HG02852 (cell line): ENCODE results near the gene PPP1R9A.

Experiments used
- ATAC-seq: cut with Tn5 transposase; IDR thresholded peaks from one replicate; pipeline ENCODE4 v1.9.1; 2021; ENCODE audit warnings: mild to moderate bottlenecking, moderate library complexity; ENCODE audit not compliant: unreplicated experiment

PPP1R9A gene

DNA sequence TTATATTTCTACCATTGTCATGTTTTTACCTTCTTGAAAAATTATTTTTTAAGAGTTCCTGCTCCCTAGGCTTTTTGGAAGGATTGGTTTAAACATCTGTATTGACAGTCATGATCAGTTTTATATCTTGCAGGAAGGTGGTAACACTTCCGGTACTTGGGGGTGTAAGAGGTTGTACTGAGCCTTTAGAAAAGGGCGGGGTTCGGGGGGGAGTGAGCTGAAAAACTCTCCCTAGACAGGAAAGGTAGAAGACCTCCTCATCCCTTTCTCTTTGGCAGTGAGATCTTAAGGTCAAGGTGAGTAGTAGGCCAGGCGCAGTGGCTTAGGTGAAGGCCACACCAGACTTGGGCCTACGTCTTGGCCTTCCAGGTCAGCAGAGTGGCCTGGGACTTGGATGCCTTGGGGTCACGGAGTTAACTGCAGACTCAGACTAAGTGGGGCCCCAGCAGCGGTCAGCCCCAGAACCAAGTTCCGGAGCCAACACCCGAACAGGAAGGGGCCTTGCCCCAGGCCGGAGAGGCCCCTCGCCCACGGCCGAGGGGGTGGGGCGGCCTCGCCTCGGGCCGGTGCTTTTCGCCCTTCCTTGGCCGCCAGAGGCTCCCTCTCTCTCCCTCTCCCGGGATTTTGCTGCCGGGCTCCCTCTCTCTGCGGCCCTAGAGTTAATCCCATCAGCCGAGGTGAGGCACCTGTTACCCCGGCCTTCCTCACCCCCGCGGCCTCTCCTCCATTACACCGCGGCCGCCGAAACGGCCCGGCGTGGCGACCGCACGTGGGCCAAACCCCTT, at the start of gene PPP1R9A:
TSS of gene PPP1R9A (plus strand) at position 569 of the 785 bp plus-strand sequence. CDS start 2,520 bp downstream, outside the sequence.
- ATAC-seq = no peak

- ATAC-seq = no peak
These were observed 36.3 kb upstream of the PPP1R9A start for GRCh38 chr7:94871132-94871531.

GRCh38 chr7:94873239-94873638, 34.2 kb upstream of the PPP1R9A start:
- no peak for ATAC-seq

DNA sequence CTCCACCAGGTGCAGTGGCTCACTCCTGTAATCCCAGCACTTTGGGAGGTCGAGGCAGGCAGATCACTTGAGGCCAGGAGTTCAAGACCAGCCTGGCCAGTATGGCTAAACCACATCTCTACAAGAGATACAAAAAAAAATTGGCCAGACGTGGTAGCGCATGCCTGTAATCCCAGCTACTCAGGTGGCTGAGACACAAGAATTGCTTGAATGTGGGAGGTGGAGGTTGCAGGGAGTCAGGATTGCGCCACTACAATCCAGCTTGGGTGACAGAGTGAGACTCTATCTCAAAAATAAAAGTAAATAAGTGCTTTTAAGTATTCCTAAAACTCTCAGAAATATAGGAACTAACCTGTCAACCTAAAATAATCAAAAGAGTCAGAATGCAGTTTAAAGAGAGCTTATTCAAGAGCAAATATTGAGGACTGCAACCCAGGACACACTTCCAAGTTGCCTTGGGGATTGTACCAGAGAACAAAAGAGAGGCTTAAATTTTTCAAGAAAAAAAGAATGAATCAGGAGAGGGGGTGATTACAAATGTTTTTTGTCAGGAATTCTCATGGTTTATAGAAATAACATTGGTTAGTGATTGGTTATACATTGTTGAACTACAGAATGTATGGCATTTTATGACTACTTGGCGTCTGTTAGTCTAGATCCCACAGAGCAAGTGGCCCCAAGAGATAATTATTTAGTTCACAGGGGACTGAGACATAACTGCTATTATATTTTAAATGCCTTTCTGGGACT, 33.2 kb upstream of the PPP1R9A start:
- no peak for ATAC-seq

- ATAC-seq = no peak
These were observed 32.2 kb upstream of the PPP1R9A start for GRCh38 chr7:94875201-94875600.

DNA sequence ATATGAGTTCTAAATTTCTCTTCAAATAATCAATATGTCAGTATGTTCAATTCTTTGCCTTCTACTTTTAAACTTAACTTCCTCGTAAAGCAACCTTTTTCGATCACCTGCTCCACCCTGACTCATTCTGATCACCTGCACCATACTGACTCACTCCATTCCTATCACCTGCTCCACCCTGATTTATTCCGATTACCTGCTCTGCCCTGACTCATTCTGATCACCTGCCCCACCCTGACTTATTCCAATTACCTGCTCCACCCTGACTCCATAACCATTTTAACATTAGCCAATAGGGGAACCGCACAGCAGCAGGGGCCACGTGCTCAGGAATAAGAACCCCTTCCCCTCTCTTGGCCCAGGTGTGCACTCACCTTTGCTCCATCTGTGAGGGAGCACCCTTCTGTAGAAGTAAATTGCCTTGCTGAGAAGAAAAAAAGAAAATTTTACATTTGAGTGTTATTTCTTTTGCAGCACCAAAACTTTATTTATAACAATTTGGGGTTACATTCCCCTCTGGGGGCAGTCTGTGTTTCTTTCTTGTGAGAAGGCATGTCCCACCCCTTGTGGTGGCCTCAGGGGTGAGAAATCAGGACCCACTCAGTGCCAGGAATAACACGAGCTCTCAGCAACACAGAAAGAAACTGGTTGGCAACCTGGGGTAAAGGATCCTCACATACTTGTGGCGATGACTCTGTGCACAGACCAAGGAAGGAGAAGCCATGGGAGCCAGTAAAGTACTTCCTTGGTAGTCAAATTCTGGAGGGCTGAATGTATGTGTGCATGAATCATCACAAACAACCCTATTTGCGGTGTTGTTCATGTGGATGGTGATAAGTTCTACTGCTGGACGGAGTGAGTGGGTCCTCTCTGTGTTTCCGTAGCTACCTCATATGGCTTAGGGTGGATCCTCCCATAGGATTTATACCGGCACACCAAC, 29.4 kb upstream of the PPP1R9A start:
- no peak for ATAC-seq

GRCh38 chr7:94882891-94883290, 24.5 kb upstream of the PPP1R9A start:
- ATAC-seq = no peak

DNA sequence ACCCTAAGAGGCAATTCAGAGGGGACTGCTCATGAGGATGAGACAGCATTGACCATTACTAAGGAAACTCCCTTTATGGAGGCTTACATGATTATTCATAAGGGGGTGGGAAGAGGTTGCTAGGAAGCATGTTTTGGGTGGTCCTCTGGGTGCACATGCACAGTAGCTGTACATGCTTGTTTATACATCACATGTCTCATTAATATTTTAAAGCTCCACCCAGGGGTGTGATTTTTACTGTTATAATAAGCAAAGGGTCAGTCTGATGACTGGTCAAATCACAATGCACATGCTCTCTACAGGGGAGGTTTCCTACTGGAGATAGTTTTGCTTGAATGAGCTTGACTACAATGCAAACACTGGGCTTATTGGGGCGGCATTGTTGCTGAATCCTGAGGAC, 23.8 kb upstream of the PPP1R9A start:
- no peak for ATAC-seq

GRCh38 chr7:94888551-94888950, 18.8 kb upstream of the PPP1R9A start:
- no peak for ATAC-seq

- ATAC-seq = no peak
These were observed 18.3 kb upstream of the PPP1R9A start for GRCh38 chr7:94888995-94889523.

- no peak for ATAC-seq
These were observed 17.2 kb upstream of the PPP1R9A start for GRCh38 chr7:94890216-94890615.

DNA sequence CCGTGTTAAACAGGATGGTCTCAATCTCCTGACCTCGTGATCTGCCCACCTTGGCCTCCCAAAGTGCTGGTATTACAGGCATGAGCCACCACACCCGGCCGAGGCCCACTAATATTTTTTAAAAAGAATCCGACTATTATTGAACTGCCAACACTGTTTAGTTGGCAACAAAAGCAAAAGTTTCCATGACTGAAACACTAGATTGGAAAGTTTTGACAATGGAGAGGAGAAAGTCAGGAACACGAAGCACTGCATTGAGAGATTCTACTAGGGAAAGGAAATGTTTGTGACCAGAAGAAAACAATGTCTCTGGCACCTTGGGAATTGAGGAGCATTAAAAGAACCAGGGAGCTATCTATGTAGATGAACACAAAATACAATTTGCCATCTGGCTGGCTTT, 13.7 kb upstream of the PPP1R9A start:
- no peak for ATAC-seq

DNA sequence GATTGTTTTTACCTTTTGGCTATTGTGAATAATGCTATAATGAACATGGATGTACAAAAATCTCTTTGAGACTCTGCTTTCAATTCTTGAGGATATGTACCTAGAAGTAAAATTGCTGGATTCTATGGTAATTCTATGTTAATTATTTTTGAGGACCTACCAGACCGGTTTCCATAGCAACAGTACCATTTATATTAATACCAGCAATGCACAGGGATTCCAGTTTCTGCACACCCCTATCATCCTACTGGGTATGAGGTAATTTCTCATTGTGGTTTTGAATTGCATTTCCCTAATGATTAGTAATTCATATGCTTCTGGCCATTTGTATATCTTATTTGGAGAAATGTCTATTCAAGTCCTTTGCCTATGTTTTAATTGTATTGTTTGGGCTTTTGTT, 9.9 kb upstream of the PPP1R9A start:
- no peak for ATAC-seq

DNA sequence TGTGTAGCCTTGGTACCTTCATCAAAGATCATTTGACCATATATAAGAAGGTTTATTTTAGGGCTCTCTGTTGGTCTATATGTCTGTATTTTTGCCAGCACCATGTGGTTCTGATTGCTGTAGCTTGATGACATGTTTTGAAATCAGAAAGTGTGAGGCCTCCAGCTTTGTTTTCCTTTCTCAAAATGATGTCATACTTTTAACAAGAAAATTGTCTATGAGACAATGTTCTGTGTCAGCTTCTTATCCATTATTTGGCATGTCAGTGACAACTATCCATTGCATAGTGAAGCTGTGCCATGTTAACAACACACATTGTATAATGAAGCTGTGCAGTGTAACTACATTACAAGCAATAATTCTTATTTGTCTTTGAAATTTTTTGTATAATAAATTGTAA, 9.1 kb upstream of the PPP1R9A start:
- ATAC-seq = no peak

- ATAC-seq = no peak
These were observed 5.4 kb upstream of the PPP1R9A start for GRCh38 chr7:94901981-94902380.

DNA sequence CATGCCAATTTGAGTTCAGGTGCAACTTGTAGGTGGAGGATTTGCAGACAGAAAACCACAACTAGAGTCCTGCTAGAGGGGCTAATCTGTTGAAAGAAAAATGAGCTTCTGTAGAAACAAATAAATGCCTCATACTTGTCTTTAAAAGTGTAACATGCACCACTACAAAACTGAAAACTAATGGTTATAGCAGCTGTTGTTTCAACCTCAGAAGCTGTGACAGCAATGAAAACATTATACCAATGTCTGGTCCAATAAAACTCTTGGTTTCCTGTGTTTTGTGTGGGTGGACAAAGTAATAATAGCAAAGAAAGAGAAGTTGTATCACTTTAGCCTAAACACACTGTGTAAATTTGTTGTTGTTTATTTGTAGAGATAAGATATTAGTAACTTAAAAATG, 3.4 kb upstream of the PPP1R9A start:
- no peak for ATAC-seq

DNA sequence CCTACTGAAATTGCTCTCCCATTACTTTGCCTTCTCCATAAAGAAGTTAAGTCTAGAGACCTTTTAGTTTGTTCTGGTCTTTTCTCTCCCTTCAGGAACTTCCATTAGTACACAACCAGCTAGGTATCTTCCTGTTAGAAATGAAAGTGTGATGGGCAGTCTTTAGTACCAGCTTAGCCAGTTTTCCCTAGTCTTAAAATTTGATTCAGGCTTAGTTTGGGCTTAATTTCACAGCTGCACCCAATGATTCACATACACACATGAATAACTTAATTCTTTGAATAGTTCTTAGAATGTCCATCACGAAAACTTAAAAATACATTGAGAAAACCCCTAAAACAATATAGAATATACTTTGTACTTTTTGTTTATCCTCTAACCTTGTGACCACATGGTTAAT, 2.4 kb upstream of the PPP1R9A start:
- ATAC-seq = no peak

DNA sequence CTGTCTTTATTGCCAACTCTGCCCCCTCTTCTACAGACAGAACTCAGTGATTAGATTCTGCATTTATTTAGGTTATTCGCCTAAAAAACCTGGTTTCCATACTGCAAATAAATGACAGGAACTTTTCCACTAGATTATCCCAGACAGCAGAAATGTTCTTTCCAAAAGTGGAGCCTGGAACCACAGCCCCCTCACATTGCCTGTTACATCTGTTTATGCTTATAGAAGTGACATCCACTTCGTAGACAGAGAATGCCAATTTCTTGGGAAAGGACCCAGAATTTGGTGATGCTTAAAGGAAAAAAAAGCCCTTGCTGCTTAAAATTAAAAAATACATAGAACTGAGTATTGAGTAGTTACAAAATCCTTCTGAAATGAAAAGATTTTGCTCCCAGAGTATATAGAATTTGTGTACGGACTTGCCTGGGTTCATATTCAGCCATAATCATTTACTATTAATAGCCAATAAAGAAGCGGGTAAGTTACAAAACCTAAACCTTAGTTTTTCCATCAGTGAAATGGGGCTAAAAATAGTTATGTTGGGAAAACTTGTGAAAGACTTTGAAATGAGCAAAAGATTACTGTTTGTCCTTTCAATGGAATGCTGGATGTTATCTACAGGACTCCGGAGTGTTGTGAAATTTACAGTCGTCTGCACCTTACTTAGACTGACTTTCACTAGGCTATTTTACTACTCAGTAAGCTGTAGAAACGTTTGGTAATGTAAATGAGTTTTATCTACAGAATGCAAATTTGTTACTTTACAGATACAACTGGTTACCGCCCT, 1.1 kb upstream of the PPP1R9A start:
- no peak for ATAC-seq

GRCh38 chr7:94907811-94908322, 473 bp downstream of the PPP1R9A start:
- no peak for ATAC-seq
